ENCODE results near the gene LLPH. TPM values are rescaled to one million over a fixed set of nuclear protein-coding genes. Genes with fewer than 3 reads are reported as not detected.

LLPH gene
- total RNA-seq, 1 experiment from 2014 or later, result 45.6 TPM

DNA sequence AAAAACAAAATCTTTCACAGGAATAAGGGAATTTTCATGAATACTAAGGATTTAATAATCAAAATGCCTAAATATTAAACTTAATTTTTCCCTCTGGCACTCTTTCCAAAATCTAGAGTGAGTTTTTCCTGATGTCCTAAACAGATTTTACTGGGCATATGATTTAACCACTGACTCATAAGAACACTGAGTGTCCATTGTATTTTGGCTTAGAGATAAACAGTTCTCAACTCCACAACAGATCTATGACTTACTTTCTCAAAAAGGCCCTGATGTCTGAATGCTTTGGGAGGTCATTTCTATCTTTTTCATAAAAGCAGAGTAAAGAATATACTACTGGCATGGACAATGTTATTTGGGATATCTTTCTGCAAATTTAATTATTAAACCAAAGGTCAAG is 24.2 kb upstream of the LLPH start:
- no peak overlapping the region for H3K27ac ChIP-seq (ENCODE audit: low read depth, low read length)
- no peak overlapping the region for H3K4me2 ChIP-seq (ENCODE audit: low read length)
- RAD21 ChIA-PET (ENCODE audit: low non-redundant PET in 1 of 2, low total read pairs in 2 of 2, uncharacterized antibody in 2 of 2, unreplicated experiment in 2 of 2), result no interaction called here
- H3K4me3 ChIP-seq (replicated peaks in 1 of 2; ENCODE audit: low read depth in 1 of 2, low read length in 2 of 2), result no peak overlapping the region
- ATAC-seq, result no peak
- no peak overlapping the region for H3K9ac ChIP-seq (ENCODE audit: low read length)
- no peak for DNase-seq (ENCODE audit: low read depth, low spot score)
- CTCF ChIA-PET, result no interaction called here
- TF ChIP-seq CEBPB (IDR thresholded peaks at IDR 0.05; ENCODE audit: low read depth) (no peak), ZFX (IDR thresholded peaks at IDR 0.05) (no peak), SRF (IDR thresholded peaks at IDR 0.05; ENCODE audit: low read depth) (no peak), TCF7L2 (IDR thresholded peaks at IDR 0.05; ENCODE audit: borderline replicate concordance, extremely low read depth, insufficient read depth, insufficient read length) (no peak), ELF1 (IDR thresholded peaks at IDR 0.05; ENCODE audit: borderline replicate concordance, low read depth) (no peak), ZBTB33 (IDR thresholded peaks at IDR 0.05; ENCODE audit: extremely low read depth, insufficient replicate concordance, low read length) (no peak)
- 0 out of 2 replicates have a peak, but pooled peaks cover 3% of the 10 kb centered on the region for H3K79me2 ChIP-seq (ENCODE audit: insufficient read depth, low read length)
- POLR2A ChIA-PET, result no interaction called here
- peaks cover 0 to 1% of the 10 kb centered on the region in 2 experiments; a peak in 1 of 4 replicates for H3K36me3 ChIP-seq (ENCODE audit: control insufficient read depth in 1 of 2, insufficient read depth in 2 of 2, low read length in 2 of 2)
- no peaks in the 10 kb centered on the region for H3K9me3 ChIP-seq (ENCODE audit: control insufficient read depth in 1 of 2, insufficient read depth in 1 of 2, low read depth in 1 of 2, low read length in 2 of 2)
- intact Hi-C loops (cut with micrococcal nuclease), result no loop called here
- H3K9me2 ChIP-seq (ENCODE audit: insufficient read depth), result no peaks in the 10 kb centered on the region
- no peaks in the 10 kb centered on the region for H3K27me3 ChIP-seq (ENCODE audit: insufficient read depth, low read length)
- no TSS peak for BruUV-seq (replicated peaks)
- H4K20me1 ChIP-seq (ENCODE audit: insufficient read depth), result no peaks in the 10 kb centered on the region
- H2AFZ ChIP-seq (ENCODE audit: low read depth, low read length, poor library complexity, severe bottlenecking), result no peak overlapping the region
- H3K4me1 ChIP-seq (ENCODE audit: control insufficient read depth in 1 of 2, insufficient read depth in 2 of 2, low read length in 2 of 2), result peaks cover 0 to 7% of the 10 kb centered on the region in 2 experiments; a peak in 1 of 4 replicates

DNA sequence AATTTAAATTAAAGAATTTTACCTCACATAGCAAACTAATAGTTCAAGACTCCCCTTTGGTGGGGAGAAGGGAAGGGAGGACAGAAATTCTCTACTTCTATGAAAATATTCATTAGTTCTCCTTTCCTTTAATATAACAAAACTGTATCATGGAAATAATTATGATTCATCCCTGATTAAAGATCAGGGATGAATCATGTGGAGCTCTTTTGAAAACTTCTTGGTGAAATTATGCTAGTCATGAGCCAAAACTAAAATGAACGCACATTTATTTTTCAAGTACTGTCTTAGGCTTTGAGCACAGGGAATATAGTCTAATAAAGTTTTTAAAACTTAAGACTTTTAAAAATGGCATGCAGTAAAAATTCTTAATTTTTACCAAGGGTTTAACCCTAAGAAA is 22.2 kb upstream of the LLPH start:
- ChIA-PET POLR2A (no interaction called here), RAD21 (ENCODE audit: low non-redundant PET in 1 of 2, low total read pairs in 2 of 2, uncharacterized antibody in 2 of 2, unreplicated experiment in 2 of 2) (no interaction called here), CTCF (no interaction called here)
- Histone ChIP-seq H2AFZ (ENCODE audit: low read depth, low read length, poor library complexity, severe bottlenecking) (no peak overlapping the region), H3K9ac (ENCODE audit: low read length) (no peak overlapping the region), H3K27me3 (ENCODE audit: insufficient read depth, low read length) (no peaks in the 10 kb centered on the region), H4K20me1 (ENCODE audit: insufficient read depth) (no peaks in the 10 kb centered on the region), H3K4me3 (replicated peaks in 1 of 2; ENCODE audit: low read depth in 1 of 2, low read length in 2 of 2) (no peak overlapping the region), H3K9me2 (ENCODE audit: insufficient read depth) (no peaks in the 10 kb centered on the region), H3K79me2 (ENCODE audit: insufficient read depth, low read length) (no peaks in the 10 kb centered on the region), H3K36me3 (ENCODE audit: control insufficient read depth in 1 of 2, insufficient read depth in 2 of 2, low read length in 2 of 2) (no peaks in the 10 kb centered on the region), H3K27ac (ENCODE audit: low read depth, low read length) (no peak overlapping the region), H3K4me2 (ENCODE audit: low read length) (no peak overlapping the region), H3K4me1 (ENCODE audit: control insufficient read depth in 1 of 2, insufficient read depth in 2 of 2, low read length in 2 of 2) (no peaks in the 10 kb centered on the region), H3K9me3 (ENCODE audit: control insufficient read depth in 1 of 2, insufficient read depth in 1 of 2, low read depth in 1 of 2, low read length in 2 of 2) (no peaks in the 10 kb centered on the region)
- no TSS peak for BruUV-seq (replicated peaks)
- DNase-seq (ENCODE audit: low read depth, low spot score), result no peak
- no peak for ATAC-seq
- intact Hi-C loops (cut with micrococcal nuclease), result no loop called here
- TF ChIP-seq REST (IDR thresholded peaks at IDR 0.05; ENCODE audit: low read depth) (no peak), SRF (IDR thresholded peaks at IDR 0.05; ENCODE audit: low read depth) (no peak)

Data from HCT116 (cell line).